Measurements from ENCODE around the gene BBOX1.

BBOX1 gene

GRCh38 chr11:27025957-27026733 lies 14.5 kb upstream of the BBOX1 start:
- DNase-seq, result peak; percentile 33

DNA sequence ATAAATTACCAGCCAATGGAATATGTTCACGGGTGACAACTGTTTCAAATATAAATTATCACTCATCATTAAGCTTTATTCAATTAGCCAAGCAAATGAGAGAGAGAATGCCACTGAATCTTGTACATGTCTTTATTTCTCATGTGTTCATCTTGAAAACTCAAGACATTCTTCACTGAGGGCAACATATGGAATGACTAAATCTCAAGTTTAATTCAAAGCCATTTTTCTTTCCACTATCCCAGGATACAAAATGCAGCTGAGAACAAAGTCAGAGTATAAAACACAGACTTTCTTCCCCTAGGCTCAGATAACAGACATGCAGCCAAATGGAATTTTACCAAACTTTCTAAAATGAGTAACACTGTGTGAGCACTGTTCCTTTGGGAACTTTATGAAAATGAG lies 12.1 kb upstream of the BBOX1 start:
- DNase-seq, result no peak

GRCh38 chr11:27029966-27030365 lies 10.6 kb upstream of the BBOX1 start:
- DNase-seq, result peak; percentile 54

GRCh38 chr11:27031754-27032153 lies 8.9 kb upstream of the BBOX1 start:
- DNase-seq, result no peak

- DNase-seq, result no peak
Measured at GRCh38 chr11:27039873-27040272, 742 bp upstream of the BBOX1 start.

- no peak for DNase-seq
Measured at GRCh38 chr11:27041141-27041899, 705 bp downstream of the BBOX1 start.

DNA sequence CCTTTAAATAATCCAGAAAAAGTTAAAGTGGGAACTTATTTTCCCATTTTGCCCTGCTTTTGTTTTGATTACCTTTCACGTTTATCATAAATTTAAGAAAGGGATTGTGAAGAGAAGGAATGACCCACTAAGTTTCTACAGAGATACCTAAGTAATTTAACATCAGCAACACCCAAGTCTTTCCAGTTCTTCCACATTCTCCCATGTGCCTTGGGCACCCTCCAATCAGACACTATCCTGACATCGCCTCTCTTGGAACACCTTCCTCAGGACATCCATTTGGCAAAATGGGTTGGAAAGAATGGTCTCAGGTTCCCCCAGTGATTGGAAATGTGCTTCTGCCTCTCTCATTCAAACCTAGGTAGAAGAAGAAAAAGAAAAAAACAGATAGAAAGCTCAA lies 6.3 kb downstream of the BBOX1 start:
- DNase-seq, result no peak

DNA sequence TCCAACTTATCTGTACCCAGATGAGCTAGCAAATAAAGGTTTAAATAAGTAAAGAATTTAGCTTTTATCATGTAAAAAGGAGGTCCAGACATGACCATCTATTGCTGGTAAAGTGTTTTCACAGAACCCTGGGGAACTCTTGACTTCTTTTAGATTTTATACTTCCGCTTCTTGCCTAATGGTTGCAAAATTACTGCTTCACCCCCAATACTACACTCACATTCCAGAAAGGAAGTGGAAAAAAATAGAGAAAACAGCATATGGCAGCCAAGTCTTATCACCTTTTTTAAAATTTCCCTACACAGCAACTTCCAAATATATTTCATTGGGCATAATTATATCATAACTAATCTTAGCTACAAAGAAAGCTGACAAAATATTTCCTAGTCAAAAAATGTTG lies 12.1 kb downstream of the BBOX1 start:
- no peak for DNase-seq

DNA sequence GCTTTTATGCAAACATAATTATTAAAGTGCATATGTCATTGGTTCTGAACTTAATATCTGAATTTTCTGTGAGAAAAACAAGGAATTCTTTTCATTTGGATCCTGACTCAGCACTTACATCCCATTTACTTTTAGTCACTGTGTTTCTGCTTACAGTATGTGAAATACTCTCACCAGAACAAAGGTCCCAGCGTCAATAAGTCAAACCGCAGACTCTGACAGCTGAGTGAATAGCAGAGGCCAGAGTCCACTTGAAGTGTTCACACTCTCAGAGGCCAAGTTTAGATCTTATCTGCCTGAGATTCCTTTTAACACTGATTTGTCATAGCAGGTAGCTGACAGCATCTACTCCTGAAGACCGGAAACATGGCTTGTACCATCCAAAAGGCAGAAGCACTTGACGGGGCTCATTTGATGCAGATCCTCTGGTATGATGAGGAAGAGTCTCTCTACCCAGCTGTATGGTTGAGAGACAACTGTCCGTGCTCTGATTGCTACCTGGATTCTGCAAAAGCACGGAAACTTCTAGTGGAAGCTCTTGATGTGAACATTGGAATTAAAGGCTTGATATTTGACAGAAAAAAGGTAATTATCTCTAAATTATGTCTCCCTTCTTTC lies 14.6 kb downstream of the BBOX1 start:
- no peak for DNase-seq

- DNase-seq, result no peak
Measured at GRCh38 chr11:27057091-27057780, 16.6 kb downstream of the BBOX1 start.

DNA sequence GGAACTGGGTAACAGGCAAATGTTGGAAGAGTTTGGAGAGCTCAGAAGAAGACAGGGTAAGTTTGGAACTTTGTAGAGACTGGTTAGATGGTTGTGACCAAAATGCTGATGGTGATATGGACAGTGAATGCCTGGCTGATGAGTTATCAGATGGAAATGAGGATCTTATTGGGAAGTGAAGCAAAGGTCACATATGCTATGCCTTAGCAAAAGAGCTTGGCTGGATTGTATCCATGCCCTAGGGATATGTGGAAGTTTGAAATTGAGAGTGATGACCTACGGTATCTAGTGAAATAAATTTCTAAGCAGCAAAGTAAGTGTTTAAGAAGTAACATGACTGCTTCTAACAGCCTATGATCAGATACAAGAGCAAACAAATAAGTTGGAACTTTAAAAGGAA lies 17.8 kb downstream of the BBOX1 start:
- DNase-seq, result no peak

DNA sequence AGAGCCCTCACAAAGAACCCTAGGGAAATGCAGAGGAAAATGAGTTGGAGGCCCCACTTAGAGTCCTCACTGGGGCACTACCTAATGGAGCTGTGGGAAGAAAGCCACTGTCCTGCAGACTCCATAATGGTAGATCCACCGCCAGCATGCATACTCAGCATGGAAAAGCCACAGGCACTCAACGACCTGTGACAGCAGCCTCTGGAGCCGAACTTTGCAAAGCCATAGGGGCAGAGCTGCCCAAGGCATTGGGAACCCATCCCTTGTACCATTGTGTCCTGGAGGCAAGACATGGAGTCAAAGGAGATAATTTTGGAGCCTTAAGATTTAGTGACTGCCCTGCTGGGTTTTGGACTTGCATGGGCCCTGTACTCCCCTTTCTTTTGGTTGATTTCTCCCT lies 18.8 kb downstream of the BBOX1 start:
- no peak for DNase-seq

- DNase-seq, result no peak
Measured at GRCh38 chr11:27060816-27061460, 20.3 kb downstream of the BBOX1 start.

DNA sequence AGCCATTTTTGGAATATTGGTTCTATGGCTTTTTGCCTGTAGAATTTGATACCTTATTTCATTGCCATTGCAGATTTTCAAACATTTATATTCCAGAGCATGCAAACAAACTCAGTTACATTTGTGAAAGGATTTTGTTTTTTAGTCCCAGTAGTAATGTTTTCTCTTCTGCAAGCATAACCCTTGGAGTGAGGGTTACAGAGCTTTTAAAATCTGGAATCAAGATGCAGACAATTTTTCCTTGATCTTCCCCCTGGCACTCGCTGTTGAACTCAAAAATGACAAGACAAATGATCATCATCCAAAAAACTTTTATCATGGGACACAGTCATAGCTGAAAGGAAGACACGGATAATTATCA lies 20.8 kb downstream of the BBOX1 start:
- peak; percentile 39 for DNase-seq

DNA sequence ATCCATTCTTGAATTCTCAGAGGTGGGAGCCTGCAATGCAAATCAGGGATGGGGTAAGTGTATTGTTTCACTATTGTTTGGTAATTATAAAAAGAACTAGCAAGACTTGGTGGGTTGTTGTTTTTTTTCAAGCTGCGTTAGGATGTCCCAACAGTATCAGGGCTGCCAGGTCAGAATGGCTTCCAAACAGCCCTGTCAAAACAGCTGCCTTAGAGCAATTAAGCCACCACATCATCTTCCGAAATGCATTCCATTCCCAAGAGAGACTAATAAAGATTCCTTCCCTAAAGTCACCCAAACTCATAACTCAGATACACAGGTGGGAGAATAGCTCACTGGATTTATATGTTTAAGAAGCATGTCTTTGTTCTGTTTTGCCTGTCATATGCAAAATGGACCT lies 23.5 kb downstream of the BBOX1 start:
- DNase-seq, result no peak

DNA sequence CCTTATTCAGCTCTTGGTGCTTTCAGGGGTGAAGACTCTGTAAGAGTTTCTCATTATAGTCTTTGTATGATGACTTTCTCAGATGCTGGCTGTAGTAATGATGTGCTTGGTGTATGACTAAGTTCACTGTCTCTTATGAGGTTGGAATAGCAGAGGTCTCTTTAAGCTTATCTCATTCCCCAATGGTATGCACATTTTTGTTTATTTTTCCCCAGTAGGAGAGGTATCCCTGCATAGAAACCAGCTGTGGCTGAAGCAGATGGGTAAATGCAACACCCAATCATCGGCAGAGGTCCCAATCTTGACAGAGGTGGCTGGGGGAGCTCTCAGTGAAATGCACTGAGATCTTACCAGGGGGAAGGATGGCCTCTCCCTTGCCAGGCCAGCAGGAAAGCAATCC lies 34.6 kb downstream of the BBOX1 start:
- DNase-seq, result no peak

DNA sequence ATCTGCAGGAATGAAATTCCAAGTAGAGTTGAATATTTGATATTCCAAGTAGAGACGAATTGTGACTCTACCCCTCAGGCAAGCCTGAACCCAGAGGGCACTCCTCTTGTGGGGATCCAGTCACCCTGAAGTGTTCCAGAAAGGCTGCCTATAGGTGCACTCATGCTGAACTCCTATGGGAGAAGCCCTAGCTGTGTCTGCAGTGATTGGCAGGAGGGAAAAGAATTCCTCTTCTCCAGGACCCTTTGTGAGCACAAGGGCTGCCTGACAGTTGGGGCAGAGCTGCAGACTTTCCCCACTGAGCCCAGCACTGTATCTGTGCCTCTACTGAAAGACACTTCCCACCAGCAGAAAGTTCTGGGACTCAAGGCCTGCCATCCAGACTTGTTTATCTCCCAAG lies 35.0 kb downstream of the BBOX1 start:
- DNase-seq, result no peak

GRCh38 chr11:27076121-27076589 lies 35.5 kb downstream of the BBOX1 start:
- DNase-seq, result no peak

GRCh38 chr11:27081056-27081455 lies 40.4 kb downstream of the BBOX1 start:
- DNase-seq, result no peak

DNA sequence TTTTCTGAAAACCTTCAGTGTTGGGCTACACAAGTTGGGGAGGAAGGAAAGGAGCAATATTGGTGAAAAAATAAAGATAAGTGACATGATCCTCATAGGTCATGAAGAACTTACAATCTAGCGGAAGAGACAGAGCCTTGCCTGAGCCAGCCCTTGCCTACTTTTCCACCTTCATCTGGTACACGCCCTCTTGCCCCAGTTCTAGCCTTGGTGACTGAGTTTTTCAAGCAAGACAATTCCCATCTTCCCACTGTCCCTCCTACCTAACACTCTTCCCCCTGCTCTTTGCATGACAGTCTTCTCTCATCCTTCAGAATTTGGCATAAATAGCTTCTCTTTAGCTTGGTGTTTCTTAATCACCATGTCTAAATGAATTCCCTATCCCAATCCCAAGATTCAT lies 42.6 kb downstream of the BBOX1 start:
- no peak for DNase-seq

GRCh38 chr11:27083782-27084181 lies 43.2 kb downstream of the BBOX1 start:
- DNase-seq, result no peak

GRCh38 chr11:27084518-27084917 lies 43.9 kb downstream of the BBOX1 start:
- DNase-seq, result no peak

DNA sequence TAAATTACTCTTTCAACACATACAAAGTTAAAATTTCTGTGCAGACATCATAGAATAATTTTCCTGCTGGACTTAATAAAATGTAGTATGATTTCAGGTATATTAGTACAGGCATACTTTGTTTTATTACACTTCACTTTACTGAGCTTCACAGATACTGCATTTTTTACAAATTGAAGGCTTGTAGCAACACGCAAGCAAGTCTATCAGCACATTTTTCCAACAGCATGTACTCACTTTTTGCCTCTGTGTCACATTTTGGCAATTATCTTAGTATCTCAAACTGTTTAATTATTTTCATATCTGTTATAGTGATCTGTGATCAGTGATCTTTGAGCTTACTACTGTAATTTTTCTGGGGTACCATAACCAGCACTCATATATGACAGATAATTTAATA lies 44.5 kb downstream of the BBOX1 start:
- no peak for DNase-seq
